Neural progenitor cell (in vitro differentiated cells): ENCODE data around the gene CTNNA3.
"Not testable (repeated sequence)": the region's sequence is repeated elsewhere in the genome, so short reads cannot be mapped to it uniquely, and the experiment has no call there.

ENCODE experiments used
- CTCF ChIP-seq: fragments of 200-600 bp; sonication (generic); IDR thresholded peaks from 2 replicates; pipeline ENCODE4 v1.5.1; 2017; ENCODE audit warnings: antibody characterized with exemption, mild to moderate bottlenecking
- EZH2 ChIP-seq: fragments of 200-600 bp; sonication (generic); IDR thresholded peaks from 2 replicates; pipeline ENCODE4 v1.6.1; 2017; ENCODE audit warnings: antibody characterized with exemption, mild to moderate bottlenecking, moderate library complexity
- EZH2phosphoT487 ChIP-seq: fragments of 200-600 bp; sonication (generic); IDR thresholded peaks from 2 replicates; pipeline ENCODE4 v1.6.1; 2017; ENCODE audit warnings: antibody characterized with exemption

- TF ChIP-seq CTCF, EZH2, EZH2phosphoT487: not testable (repeated sequence)
Observed at GRCh38 chr10:67716455-67716854, 20.5 kb upstream of the CTNNA3 start.
